Effector memory CD8-positive, alpha-beta T cell (primary cell): ENCODE results near the gene NKX6-2.

ENCODE experiments used
- ATAC-seq: fragments of 150-1000 bp; cut with Tn5 transposase; replicated peaks from 2 replicates; pipeline ENCODE4 v1.10.0; 2021; ENCODE audit warnings: mild to moderate bottlenecking, moderate library complexity
- DNase-seq, 3 experiments: peaks; one replicate each; pipeline ENCODE4 v3.0.0; 2021
- H3K27ac Mint-ChIP-seq, 2 donors: one replicate each; pipeline ENCODE4 v1.8.0; 2022; ENCODE audit warnings: mild to moderate bottlenecking in 2 of 2, mixed read lengths in 2 of 2, moderate library complexity in 2 of 2
- H3K27me3 Mint-ChIP-seq, 2 donors: one replicate each; pipeline ENCODE4 v1.8.0; 2022; ENCODE audit warnings: mixed read lengths in 2 of 2
- H3K36me3 Mint-ChIP-seq: one replicate; pipeline ENCODE4 v1.8.0; 2022; ENCODE audit warnings: mild to moderate bottlenecking, moderate library complexity, mixed read lengths; ENCODE audit not compliant: insufficient read depth
- H3K4me1 Mint-ChIP-seq, 2 donors: one replicate each; pipeline ENCODE4 v1.8.0; 2022; ENCODE audit warnings: low read depth in 2 of 2, mixed read lengths in 2 of 2
- H3K4me3 Mint-ChIP-seq, 2 donors: one replicate each; pipeline ENCODE4 v1.8.0; 2022; ENCODE audit warnings: mild to moderate bottlenecking in 2 of 2, mixed read lengths in 2 of 2, moderate library complexity in 2 of 2
- H3K9me3 Mint-ChIP-seq, 2 donors: one replicate each; pipeline ENCODE4 v1.8.0; 2022; ENCODE audit warnings: mixed read lengths in 2 of 2

The NKX6-2 gene

GRCh38 chr10:132808383-132809231 lies 22.7 kb upstream of the NKX6-2 start:
- Mint-ChIP-seq H3K4me1 (no peaks in the 10 kb centered on the region), H3K9me3 (no peaks in the 10 kb centered on the region), H3K27me3 (peaks cover 0 to 15% of the 10 kb centered on the region in 2 donors), H3K4me3 (no peak overlapping the region), H3K36me3 (peaks cover 3% of the 10 kb centered on the region), H3K27ac (no peak overlapping the region)
- ATAC-seq (no peak), DNase-seq (no peak)

- Mint-ChIP-seq H3K4me1 (no peaks in the 10 kb centered on the region), H3K27me3 (peaks cover 0 to 20% of the 10 kb centered on the region in 2 donors), H3K36me3 (peaks cover 3% of the 10 kb centered on the region), H3K9me3 (no peaks in the 10 kb centered on the region), H3K27ac (no peak overlapping the region), H3K4me3 (no peak overlapping the region)
- DNase-seq (no peak), ATAC-seq (no peak)
Observed at GRCh38 chr10:132807621-132808049, 21.7 kb upstream of the NKX6-2 start.

- no peaks in the 10 kb centered on the region for H3K4me1 Mint-ChIP-seq
- DNase-seq (no peak), ATAC-seq (no peak)
- H3K4me3 Mint-ChIP-seq = no peak overlapping the region
- peaks cover under 1% of the 10 kb centered on the region for H3K36me3 Mint-ChIP-seq
- no peaks in the 10 kb centered on the region for H3K9me3 Mint-ChIP-seq
- H3K27me3 Mint-ChIP-seq = peaks cover 0 to 20% of the 10 kb centered on the region in 2 donors
- no peak overlapping the region for H3K27ac Mint-ChIP-seq
Observed at GRCh38 chr10:132806561-132807003, 20.6 kb upstream of the NKX6-2 start.

- ATAC-seq (no peak), DNase-seq (no peak)
- H3K27me3 Mint-ChIP-seq = peaks cover 0 to 20% of the 10 kb centered on the region in 2 donors
- H3K36me3 Mint-ChIP-seq = no peaks in the 10 kb centered on the region
- no peak overlapping the region for H3K4me3 Mint-ChIP-seq
- H3K9me3 Mint-ChIP-seq = no peaks in the 10 kb centered on the region
- no peak overlapping the region for H3K27ac Mint-ChIP-seq
- no peaks in the 10 kb centered on the region for H3K4me1 Mint-ChIP-seq
Observed at GRCh38 chr10:132806110-132806509, 20.2 kb upstream of the NKX6-2 start.

- no peaks in the 10 kb centered on the region for H3K36me3 Mint-ChIP-seq
Observed at GRCh38 chr10:132805599-132805998, 19.7 kb upstream of the NKX6-2 start.

GRCh38 chr10:132804785-132805426 lies 19.0 kb upstream of the NKX6-2 start:
- H3K9me3 Mint-ChIP-seq = no peaks in the 10 kb centered on the region
- no peak overlapping the region for H3K27ac Mint-ChIP-seq
- no peak overlapping the region for H3K4me3 Mint-ChIP-seq
- no peaks in the 10 kb centered on the region for H3K36me3 Mint-ChIP-seq
- ATAC-seq (no peak), DNase-seq (no peak)
- H3K27me3 Mint-ChIP-seq = peaks cover 0 to 15% of the 10 kb centered on the region in 2 donors
- no peaks in the 10 kb centered on the region for H3K4me1 Mint-ChIP-seq

More at GRCh38 chr10:132805599-132805998, 19.7 kb upstream of the NKX6-2 start:
- ATAC-seq (no peak), DNase-seq (no peak)
- Mint-ChIP-seq H3K27ac (no peak overlapping the region), H3K4me3 (no peak overlapping the region), H3K27me3 (peaks cover 0 to 20% of the 10 kb centered on the region in 2 donors), H3K9me3 (no peaks in the 10 kb centered on the region), H3K4me1 (no peaks in the 10 kb centered on the region)

- no peaks in the 10 kb centered on the region for H3K36me3 Mint-ChIP-seq
- ATAC-seq (no peak), DNase-seq (no peak)
- H3K27ac Mint-ChIP-seq = no peak overlapping the region
- H3K4me3 Mint-ChIP-seq = no peak overlapping the region
- peaks cover 0 to 8% of the 10 kb centered on the region in 2 donors for H3K27me3 Mint-ChIP-seq
- H3K4me1 Mint-ChIP-seq = no peaks in the 10 kb centered on the region
- H3K9me3 Mint-ChIP-seq = no peaks in the 10 kb centered on the region
Observed at GRCh38 chr10:132804287-132804686, 18.3 kb upstream of the NKX6-2 start.

GRCh38 chr10:132803416-132804210 lies 17.7 kb upstream of the NKX6-2 start:
- H3K27ac Mint-ChIP-seq = no peak overlapping the region
- no peaks in the 10 kb centered on the region for H3K9me3 Mint-ChIP-seq
- H3K36me3 Mint-ChIP-seq = no peaks in the 10 kb centered on the region
- H3K4me1 Mint-ChIP-seq = no peaks in the 10 kb centered on the region
- H3K27me3 Mint-ChIP-seq = peaks cover 0 to 8% of the 10 kb centered on the region in 2 donors
- H3K4me3 Mint-ChIP-seq = no peak overlapping the region
- ATAC-seq = no peak
- no peak for DNase-seq

- DNase-seq = no peak
- Mint-ChIP-seq H3K9me3 (no peaks in the 10 kb centered on the region), H3K27ac (no peak overlapping the region), H3K4me1 (no peaks in the 10 kb centered on the region), H3K27me3 (peaks cover 0 to 8% of the 10 kb centered on the region in 2 donors), H3K4me3 (no peak overlapping the region), H3K36me3 (no peaks in the 10 kb centered on the region)
- no peak for ATAC-seq
Observed at GRCh38 chr10:132802694-132803320, 16.9 kb upstream of the NKX6-2 start.

GRCh38 chr10:132802048-132802447 lies 16.1 kb upstream of the NKX6-2 start:
- Mint-ChIP-seq H3K4me3 (no peak overlapping the region), H3K27me3 (peaks cover 0 to 8% of the 10 kb centered on the region in 2 donors)
- no peak for ATAC-seq

GRCh38 chr10:132799865-132800264 lies 13.9 kb upstream of the NKX6-2 start:
- Mint-ChIP-seq H3K9me3 (no peaks in the 10 kb centered on the region), H3K27me3 (peaks cover 0 to 8% of the 10 kb centered on the region in 2 donors), H3K36me3 (no peaks in the 10 kb centered on the region), H3K27ac (no peak overlapping the region), H3K4me3 (no peak overlapping the region), H3K4me1 (no peaks in the 10 kb centered on the region)
- DNase-seq (no peak), ATAC-seq (no peak)

More at GRCh38 chr10:132802048-132802447, 16.1 kb upstream of the NKX6-2 start:
- H3K27ac Mint-ChIP-seq = no peak overlapping the region
- no peak for DNase-seq
- H3K9me3 Mint-ChIP-seq = no peaks in the 10 kb centered on the region
- H3K36me3 Mint-ChIP-seq = no peaks in the 10 kb centered on the region
- H3K4me1 Mint-ChIP-seq = no peaks in the 10 kb centered on the region

GRCh38 chr10:132798876-132799275 lies 12.9 kb upstream of the NKX6-2 start:
- Mint-ChIP-seq H3K4me3 (no peak overlapping the region), H3K27ac (no peak overlapping the region)
- ATAC-seq = no peak

GRCh38 chr10:132798403-132798802 lies 12.5 kb upstream of the NKX6-2 start:
- H3K27ac Mint-ChIP-seq = no peak overlapping the region

More at GRCh38 chr10:132798876-132799275, 12.9 kb upstream of the NKX6-2 start:
- peaks cover 0 to 8% of the 10 kb centered on the region in 2 donors for H3K27me3 Mint-ChIP-seq
- H3K36me3 Mint-ChIP-seq = no peaks in the 10 kb centered on the region
- no peak for DNase-seq
- no peaks in the 10 kb centered on the region for H3K4me1 Mint-ChIP-seq
- H3K9me3 Mint-ChIP-seq = no peaks in the 10 kb centered on the region

More at GRCh38 chr10:132798403-132798802, 12.5 kb upstream of the NKX6-2 start:
- Mint-ChIP-seq H3K4me1 (no peaks in the 10 kb centered on the region), H3K27me3 (peaks cover 0 to 3% of the 10 kb centered on the region in 2 donors), H3K36me3 (no peaks in the 10 kb centered on the region), H3K4me3 (no peak overlapping the region), H3K9me3 (no peaks in the 10 kb centered on the region)
- ATAC-seq (no peak), DNase-seq (no peak)
